Esophagus squamous epithelium (tissue), 5 donors: ENCODE data around the gene LOXL1. TPM values are rescaled to one million over a fixed set of nuclear protein-coding genes. Genes with fewer than 3 reads are reported as not detected.

ENCODE experiments used
- DNase-seq: peaks from one replicate; lab custom pipeline; 2025; lab: John Stamatoyannopoulos, UW
- H3K27ac ChIP-seq, 4 donors: fragments of 200-600 bp; sonication (generic); one replicate each; pipeline ENCODE4 v1.5.1; 2016 to 2019; ENCODE audit warnings: mild to moderate bottlenecking in 1 of 4
- H3K27me3 ChIP-seq, 4 donors: fragments of 200-600 bp; sonication (generic); 1 replicate in 3 of 4; 2 replicates in 1 of 4; pipeline versions ENCODE4 v1.5.1 to v1.6.0; 2017 to 2021; ENCODE audit warnings: antibody characterized with exemption in 1 of 4
- H3K36me3 ChIP-seq, 3 donors: fragments of 200-600 bp; sonication (generic); one replicate each; pipeline ENCODE4 v1.5.1; 2016 to 2019
- H3K4me1 ChIP-seq, 3 donors: fragments of 200-600 bp; sonication (generic); one replicate each; pipeline ENCODE4 v1.5.1; 2017 to 2019
- H3K4me3 ChIP-seq, 4 donors: fragments of 200-600 bp; sonication (generic); 1 replicate in 3 of 4; 2 replicates in 1 of 4; pipeline ENCODE4 v1.5.1; 2016 to 2019; ENCODE audit warnings: mild to moderate bottlenecking in 2 of 4, moderate library complexity in 1 of 4
- H3K9me3 ChIP-seq, 3 donors: fragments of 200-600 bp; sonication (generic); one replicate each; pipeline ENCODE4 v1.5.1; 2016 to 2019
- CTCF ChIP-seq, 6 experiments: fragments of 450-650 bp in 4 of 6; fragments of 200-600 bp in 2 of 6; sonication (generic) in 2 of 6; IDR thresholded peaks; one replicate each; pipeline ENCODE4 v1.5.1; 2016 to 2019; ENCODE audit warnings: antibody characterized with exemption in 6 of 6, mild to moderate bottlenecking in 4 of 6, moderate library complexity in 4 of 6
- POLR2A ChIP-seq, 4 donors: fragments of 450-650 bp; IDR thresholded peaks; one replicate each; pipeline ENCODE4 v1.6.1; 2017; ENCODE audit warnings: antibody characterized with exemption in 4 of 4, mild to moderate bottlenecking in 4 of 4, moderate library complexity in 3 of 4
- WGBS, 2 donors: methylation state at CpG; one replicate each; pipeline ENCODE4 v1.1.5; 2018; 5-methylcytosine and 5-hydroxymethylcytosine counted together
- intact Hi-C: fragments of 100-400 bp; cut with DNase I; formaldehyde crosslinking; loops from one replicate; pipeline ENCODE4 v1.15.0; 2022
- total RNA-seq, 4 donors: library from RNA; depleted of rRNA; stranded (reverse); fragments of >200 nt; gene quantifications; one replicate each; pipeline ENCODE4 v1.1.0, GENCODE V29; 2016
- donor health status: DM: yes; HTN: yes; CAD: no.

LOXL1 gene
- total RNA-seq = 1 to 10 TPM; 4.3 to 7.7 (median 6.3) TPM

GRCh38 chr15:73926219-73927002 is at the start of gene LOXL1:
Gene LOXL1, plus strand, starts transcription at chr15:73926462. Its CDS starts 322 bp downstream, at chr15:73926784.
- H3K27ac ChIP-seq = peak within 1 kb of the TSS; percentile 75 to 90 (median 87)
- H3K9me3 ChIP-seq = no peaks in the 10 kb centered on the region
- H3K27me3 ChIP-seq = peaks cover 0 to 25% (median 0%) of the 10 kb centered on the region in 4 donors
- H3K4me1 ChIP-seq = peaks cover 59 to 100% (median 70%) of the 10 kb centered on the region in 3 donors
- peak within 1 kb of the TSS; percentile 50 to 71 (median 62) for H3K4me3 ChIP-seq
- intact Hi-C loops = no loop called here
- TF ChIP-seq POLR2A (IDR thresholded peaks at IDR 0.05) = peak in 2 of 4 donors; percentile 63 to 70
- no peak for TF ChIP-seq CTCF (IDR thresholded peaks at IDR 0.05)
- DNase-seq = no peak
- H3K36me3 ChIP-seq = no peaks in the 10 kb centered on the region
- 17 to 49% methylated on average over 2 of the region's 47 CpGs for WGBS, 2 donors

- Histone ChIP-seq H3K36me3 (no peaks in the 10 kb centered on the region), H3K4me3 (no peak overlapping the region), H3K27ac (no peak overlapping the region), H3K9me3 (no peaks in the 10 kb centered on the region), H3K4me1 (no peaks in the 10 kb centered on the region), H3K27me3 (peaks cover 0 to 27% (median 0%) of the 10 kb centered on the region in 4 donors)
- WGBS, 2 donors = 53 to 67% methylated on average over 3 of the region's 3 CpGs
- intact Hi-C loops = no loop called here
- no peak for TF ChIP-seq POLR2A (IDR thresholded peaks at IDR 0.05)
- TF ChIP-seq CTCF (IDR thresholded peaks at IDR 0.05) = no peak
- DNase-seq = no peak
Measured at GRCh38 chr15:73879426-73879825, 46.8 kb upstream of the LOXL1 start.

GRCh38 chr15:73881579-73882320 is 44.5 kb upstream of the LOXL1 start:
- DNase-seq = no peak
- intact Hi-C loops = no loop called here
- 71 to 72% methylated on average over 7 to 10 of the region's 12 CpGs for WGBS, 2 donors

GRCh38 chr15:73882761-73883419 is 43.4 kb upstream of the LOXL1 start:
- intact Hi-C loops = no loop called here
- no peak for TF ChIP-seq POLR2A (IDR thresholded peaks at IDR 0.05)
- TF ChIP-seq CTCF (IDR thresholded peaks at IDR 0.05) = no peak
- Histone ChIP-seq H3K4me1 (no peaks in the 10 kb centered on the region), H3K36me3 (no peaks in the 10 kb centered on the region), H3K4me3 (no peak overlapping the region), H3K27me3 (peaks cover 0 to 51% (median 0%) of the 10 kb centered on the region in 4 donors), H3K27ac (no peak overlapping the region), H3K9me3 (no peaks in the 10 kb centered on the region)
- WGBS, 2 donors = 82 to 91% methylated on average over 3 to 6 of the region's 10 CpGs
- no peak for DNase-seq

More at GRCh38 chr15:73881579-73882320, 44.5 kb upstream of the LOXL1 start:
- no peak for TF ChIP-seq POLR2A (IDR thresholded peaks at IDR 0.05)
- TF ChIP-seq CTCF (IDR thresholded peaks at IDR 0.05) = no peak
- H3K4me3 ChIP-seq = no peak overlapping the region
- H3K9me3 ChIP-seq = no peaks in the 10 kb centered on the region
- H3K36me3 ChIP-seq = no peaks in the 10 kb centered on the region
- H3K27ac ChIP-seq = no peak overlapping the region
- H3K4me1 ChIP-seq = no peaks in the 10 kb centered on the region
- peaks cover 0 to 40% (median 0%) of the 10 kb centered on the region in 4 donors for H3K27me3 ChIP-seq
